Thoracic aorta (tissue), 2 donors: ENCODE results near the gene AP4B1. TPM values are rescaled to one million over a fixed set of nuclear protein-coding genes. Genes with fewer than 3 reads are reported as not detected.

Source experiments
- ATAC-seq: fragments of 150-250 bp; one replicate; pipeline ENCODE4 v1.8.0; 2017; ENCODE audit warnings: low read depth; ENCODE audit not compliant: insufficient number of reproducible peaks, low FRiP score
- DNase-seq: peaks from one replicate; pipeline ENCODE4 v3.0.0-alpha.2; 2020; ENCODE audit warnings: low spot score
- H3K27ac ChIP-seq, 2 donors: fragments of 200-600 bp; sonication (generic); 1 replicate in 1 of 2; 2 replicates in 1 of 2; pipeline ENCODE4 v1.5.1; 2016; ENCODE audit warnings: mild to moderate bottlenecking in 2 of 2, moderate library complexity in 2 of 2
- H3K27me3 ChIP-seq: fragments of 200-600 bp; sonication (generic); replicated peaks from 2 replicates; pipeline ENCODE4 v1.6.0; 2016; ENCODE audit warnings: mild to moderate bottlenecking; ENCODE audit not compliant: insufficient read depth
- H3K36me3 ChIP-seq: fragments of 200-600 bp; sonication (generic); one replicate; pipeline ENCODE4 v1.5.1; 2016
- H3K4me1 ChIP-seq, 2 donors: fragments of 200-600 bp; sonication (generic); 1 replicate in 1 of 2; 2 replicates in 1 of 2; pipeline versions ENCODE4 v1.5.1 to v1.6.0; 2016; ENCODE audit warnings: low read depth in 2 of 2, mild to moderate bottlenecking in 1 of 2; ENCODE audit not compliant: control insufficient read depth in 1 of 2
- H3K4me3 ChIP-seq: fragments of 200-600 bp; sonication (generic); 2 replicates; pipeline ENCODE4 v1.5.1; 2016; ENCODE audit warnings: mild to moderate bottlenecking
- H3K9me3 ChIP-seq: fragments of 200-600 bp; sonication (generic); 2 replicates; pipeline ENCODE4 v1.5.1; 2016
- total RNA-seq, 2 donors: library from RNA; depleted of rRNA; stranded (reverse); fragments of >200 nt; gene quantifications; one replicate each; pipeline versions ENCODE4 v1.1.0 to v1.2.3, GENCODE V29; 2016
- TF ChIP-seq, protein P1 (sequence below): fragments of 200-600 bp; sonication (generic); IDR thresholded peaks from one replicate; pipeline ENCODE4 v1.5.1; 2019; ENCODE audit warnings: antibody characterized with exemption

The AP4B1 gene
- total RNA-seq, 2 donors from 2014 or later: 7.0 to 47.2 TPM

DNA sequence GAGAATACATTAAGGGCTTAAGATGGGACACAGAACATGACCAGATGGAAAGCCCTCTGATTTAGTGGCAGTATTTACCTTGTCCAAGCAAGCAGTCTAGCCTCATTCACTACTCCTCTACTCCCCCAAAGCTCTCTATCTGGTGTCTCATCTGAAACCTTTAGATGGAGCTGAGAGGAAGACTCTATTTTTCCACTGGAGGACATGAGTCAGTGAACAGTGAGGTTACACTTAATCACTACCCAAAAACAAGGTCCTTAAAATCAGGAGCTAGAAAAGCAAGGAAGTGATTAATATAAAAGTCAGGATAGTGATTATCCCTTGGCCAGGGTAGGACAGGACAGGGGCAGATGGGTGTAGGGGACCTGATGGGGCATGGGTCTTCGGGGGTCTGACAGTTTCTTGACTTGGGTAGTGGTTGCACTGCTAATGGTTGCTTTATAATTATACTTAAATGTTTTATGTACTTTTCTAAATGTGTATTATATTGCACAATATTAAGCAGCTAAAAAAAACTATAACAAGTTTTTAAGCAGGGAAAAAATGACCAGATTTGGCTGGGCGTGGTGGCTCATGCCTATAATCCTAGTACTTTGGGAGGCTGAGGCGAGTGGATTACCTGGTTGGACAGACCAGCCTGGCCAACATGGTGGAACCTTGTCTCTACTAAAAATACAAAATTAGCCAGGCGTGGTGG lies 36.1 kb downstream of the AP4B1 start:
- no peaks in the 10 kb centered on the region for H3K27me3 ChIP-seq
- no peak overlapping the region for H3K4me3 ChIP-seq
- H3K27ac ChIP-seq: no peak overlapping the region
- no peaks in the 10 kb centered on the region for H3K36me3 ChIP-seq
- no peak for DNase-seq
- H3K4me1 ChIP-seq: peaks cover 0 to 14% of the 10 kb centered on the region in 2 donors
- TF ChIP-seq, protein P1, sequence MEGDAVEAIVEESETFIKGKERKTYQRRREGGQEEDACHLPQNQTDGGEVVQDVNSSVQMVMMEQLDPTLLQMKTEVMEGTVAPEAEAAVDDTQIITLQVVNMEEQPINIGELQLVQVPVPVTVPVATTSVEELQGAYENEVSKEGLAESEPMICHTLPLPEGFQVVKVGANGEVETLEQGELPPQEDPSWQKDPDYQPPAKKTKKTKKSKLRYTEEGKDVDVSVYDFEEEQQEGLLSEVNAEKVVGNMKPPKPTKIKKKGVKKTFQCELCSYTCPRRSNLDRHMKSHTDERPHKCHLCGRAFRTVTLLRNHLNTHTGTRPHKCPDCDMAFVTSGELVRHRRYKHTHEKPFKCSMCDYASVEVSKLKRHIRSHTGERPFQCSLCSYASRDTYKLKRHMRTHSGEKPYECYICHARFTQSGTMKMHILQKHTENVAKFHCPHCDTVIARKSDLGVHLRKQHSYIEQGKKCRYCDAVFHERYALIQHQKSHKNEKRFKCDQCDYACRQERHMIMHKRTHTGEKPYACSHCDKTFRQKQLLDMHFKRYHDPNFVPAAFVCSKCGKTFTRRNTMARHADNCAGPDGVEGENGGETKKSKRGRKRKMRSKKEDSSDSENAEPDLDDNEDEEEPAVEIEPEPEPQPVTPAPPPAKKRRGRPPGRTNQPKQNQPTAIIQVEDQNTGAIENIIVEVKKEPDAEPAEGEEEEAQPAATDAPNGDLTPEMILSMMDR: no peak
- no peak for ATAC-seq
- H3K9me3 ChIP-seq: no peaks in the 10 kb centered on the region

DNA sequence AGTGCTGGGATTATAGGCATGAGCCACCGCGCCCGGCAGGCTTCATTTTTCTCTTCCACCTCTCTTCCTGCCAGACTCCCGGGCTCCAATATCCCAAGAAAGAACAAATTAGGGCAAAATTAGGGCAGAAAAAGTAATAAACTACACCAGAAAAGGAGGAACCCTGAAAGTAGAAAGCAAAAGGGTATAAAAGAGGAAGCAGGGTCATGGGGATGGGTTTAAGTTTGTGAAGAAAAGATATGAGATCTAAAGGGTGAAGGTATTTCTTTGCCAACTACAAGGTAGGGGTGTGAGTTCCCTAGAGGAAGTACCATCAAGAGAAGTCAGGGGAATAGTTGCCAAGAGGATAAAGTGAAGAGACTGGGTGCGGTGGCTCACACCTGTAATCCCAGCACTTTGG lies 43.0 kb downstream of the AP4B1 start:
- H3K27ac ChIP-seq: no peak overlapping the region
- ATAC-seq: no peak
- H3K4me3 ChIP-seq: no peak overlapping the region
- no peaks in the 10 kb centered on the region for H3K36me3 ChIP-seq
- no peaks in the 10 kb centered on the region for H3K27me3 ChIP-seq
- H3K9me3 ChIP-seq: no peaks in the 10 kb centered on the region
- no peak for DNase-seq
- H3K4me1 ChIP-seq: peaks cover 2 to 6% of the 10 kb centered on the region in 2 donors
- TF ChIP-seq, protein P1: no peak

DNA sequence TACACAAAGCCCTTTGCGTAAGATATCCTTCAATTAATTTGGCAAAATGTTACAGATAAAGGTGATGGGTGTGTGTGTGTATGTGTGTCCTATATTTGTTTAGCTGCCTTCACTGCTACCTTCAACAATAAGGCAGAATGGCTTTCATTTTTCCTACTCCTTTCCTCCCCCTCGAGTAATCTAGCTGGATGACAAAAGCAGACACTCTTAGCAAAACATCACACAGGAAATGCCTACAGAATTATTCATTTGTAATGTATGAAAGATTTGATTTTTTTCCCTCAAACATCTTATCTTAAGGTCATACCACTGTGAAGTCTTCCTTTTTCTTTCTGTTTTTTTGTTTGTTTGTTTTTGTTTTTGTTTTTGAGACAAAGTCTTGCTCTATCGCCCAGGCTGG lies 43.7 kb downstream of the AP4B1 start:
- H3K4me1 ChIP-seq: peaks cover 2 to 6% of the 10 kb centered on the region in 2 donors
- DNase-seq (no peak), ATAC-seq (no peak)
- TF ChIP-seq, protein P1: no peak
- no peaks in the 10 kb centered on the region for H3K9me3 ChIP-seq
- no peaks in the 10 kb centered on the region for H3K36me3 ChIP-seq
- no peak overlapping the region for H3K27ac ChIP-seq
- no peak overlapping the region for H3K4me3 ChIP-seq
- no peaks in the 10 kb centered on the region for H3K27me3 ChIP-seq

DNA sequence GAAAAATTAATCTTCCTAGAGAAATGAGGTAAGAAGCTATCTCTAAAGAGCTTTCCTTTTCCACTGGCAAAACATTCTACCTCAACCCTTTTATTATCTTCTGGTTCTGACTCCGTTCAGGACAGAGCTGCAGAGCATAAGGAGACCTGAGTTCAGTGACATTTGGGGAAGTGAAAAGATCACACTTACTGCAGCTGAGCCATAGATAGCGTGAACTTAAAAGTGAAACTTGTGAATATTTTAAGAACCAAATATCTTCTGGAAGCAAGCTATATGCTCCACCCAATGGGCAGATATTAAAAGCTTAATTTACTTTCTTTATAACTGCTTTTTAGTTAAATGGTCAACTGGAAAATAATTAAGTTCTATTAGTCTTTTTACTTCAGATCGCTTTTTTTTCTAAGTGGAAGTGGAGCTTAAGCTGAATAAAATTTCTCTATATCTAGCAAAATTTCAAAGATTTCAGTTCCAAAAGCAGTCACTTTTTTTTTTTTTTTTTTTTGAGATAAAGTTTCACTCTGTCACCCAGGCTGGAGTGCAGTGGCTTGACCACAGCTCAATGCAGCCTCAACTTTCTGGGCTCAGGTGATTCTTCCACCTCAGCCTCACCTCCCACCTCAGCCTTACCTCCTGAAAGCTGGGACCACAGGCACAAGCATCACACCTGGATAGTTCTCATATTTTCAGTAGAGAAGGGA lies 45.0 kb downstream of the AP4B1 start:
- TF ChIP-seq, protein P1: no peak
- Histone ChIP-seq H3K27me3 (no peaks in the 10 kb centered on the region), H3K4me3 (no peak overlapping the region), H3K36me3 (no peaks in the 10 kb centered on the region), H3K27ac (no peak overlapping the region), H3K9me3 (no peaks in the 10 kb centered on the region), H3K4me1 (peaks cover 2 to 6% of the 10 kb centered on the region in 2 donors)
- no peak for ATAC-seq
- DNase-seq: no peak

DNA sequence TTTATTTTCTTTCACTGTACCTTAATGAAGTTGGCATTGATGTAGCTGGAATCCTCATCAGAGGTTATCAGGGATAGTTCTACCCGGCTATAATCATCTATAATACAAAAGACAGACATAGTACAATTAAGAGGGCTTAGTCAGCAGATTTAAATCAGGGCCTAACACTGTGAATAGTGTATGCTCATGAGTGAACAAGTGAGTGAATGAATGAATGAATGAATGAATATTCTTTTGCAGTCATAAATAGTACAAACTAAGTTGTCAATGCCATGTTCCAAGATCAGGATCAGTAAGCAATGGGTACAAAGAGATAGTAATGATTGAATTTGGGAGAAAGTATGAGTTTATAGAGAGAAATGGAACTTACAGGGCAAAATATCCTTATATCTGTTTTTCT lies 45.6 kb downstream of the AP4B1 start:
- Histone ChIP-seq H3K9me3 (no peaks in the 10 kb centered on the region), H3K4me3 (no peak overlapping the region), H3K4me1 (peaks cover 2 to 6% of the 10 kb centered on the region in 2 donors), H3K27ac (no peak overlapping the region), H3K27me3 (no peaks in the 10 kb centered on the region), H3K36me3 (no peaks in the 10 kb centered on the region)
- TF ChIP-seq, protein P1: no peak
- ATAC-seq (no peak), DNase-seq (no peak)
